GM21515 (cell line): ENCODE data around the gene LACTBL1.
"Not testable (repeated sequence)": the region's sequence is repeated elsewhere in the genome, so short reads cannot be mapped to it uniquely, and the experiment has no call there.

ENCODE experiments used
- ATAC-seq: cut with Tn5 transposase; IDR thresholded peaks from one replicate; pipeline ENCODE4 v1.9.1; 2021; ENCODE audit not compliant: unreplicated experiment

Gene LACTBL1

GRCh38 chr1:22945171-22945570 lies 27.5 kb downstream of the LACTBL1 start:
- not testable (repeated sequence) for ATAC-seq

DNA sequence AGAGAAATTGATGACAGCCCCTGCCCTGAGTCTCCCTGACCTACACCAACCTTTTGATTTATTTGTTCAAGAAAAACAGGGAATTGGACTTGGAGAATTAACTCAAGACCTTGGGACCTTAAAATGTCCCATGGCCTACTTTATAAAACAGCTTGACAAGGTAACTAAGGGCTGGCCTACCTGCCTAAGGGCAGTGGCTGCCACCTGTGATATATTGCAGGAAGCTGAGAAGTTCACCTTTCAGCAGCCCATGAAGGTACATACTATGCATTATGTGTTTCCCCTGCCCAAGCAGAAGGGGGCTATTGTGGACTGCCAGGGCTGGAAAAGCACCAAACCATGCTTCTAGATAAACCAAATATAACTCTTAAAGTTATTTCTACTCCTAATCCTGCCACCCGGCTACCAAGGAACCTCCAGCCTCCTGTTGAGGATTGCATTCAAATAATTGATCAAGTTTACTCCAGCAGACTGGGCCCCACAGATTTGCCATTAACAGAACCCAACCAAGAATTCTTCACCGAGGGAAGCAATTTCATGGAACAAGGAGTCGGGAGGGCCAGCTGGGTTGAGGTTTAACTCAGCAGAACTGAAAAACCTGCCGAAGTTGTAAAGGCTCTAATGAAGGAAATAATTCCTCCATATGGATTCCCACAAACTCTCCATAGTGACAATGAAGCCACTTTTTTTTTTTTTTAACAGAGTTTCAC lies 28.2 kb downstream of the LACTBL1 start:
- ATAC-seq, result no peak

GRCh38 chr1:22941257-22941656 lies 31.4 kb downstream of the LACTBL1 start:
- ATAC-seq, result no peak

DNA sequence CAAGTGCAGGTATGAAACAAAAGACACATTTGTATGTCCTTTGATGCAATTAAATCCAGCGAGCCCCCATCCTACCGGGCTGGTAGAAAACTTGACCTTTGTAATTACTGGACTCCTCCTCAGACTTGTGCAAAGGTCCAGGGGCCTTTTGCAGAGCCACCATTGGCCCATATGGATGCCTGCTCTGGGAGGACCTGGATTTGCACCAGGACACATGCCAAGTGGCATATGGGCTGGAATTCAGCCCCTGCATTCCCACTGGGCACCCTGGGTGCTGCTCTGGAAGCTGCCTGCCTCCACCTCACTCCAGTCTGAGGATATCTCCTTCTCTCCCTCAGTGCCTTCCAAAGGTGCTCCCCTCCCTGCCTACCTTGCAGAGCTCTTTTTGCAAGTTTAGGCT lies 36.0 kb downstream of the LACTBL1 start:
- no peak for ATAC-seq

DNA sequence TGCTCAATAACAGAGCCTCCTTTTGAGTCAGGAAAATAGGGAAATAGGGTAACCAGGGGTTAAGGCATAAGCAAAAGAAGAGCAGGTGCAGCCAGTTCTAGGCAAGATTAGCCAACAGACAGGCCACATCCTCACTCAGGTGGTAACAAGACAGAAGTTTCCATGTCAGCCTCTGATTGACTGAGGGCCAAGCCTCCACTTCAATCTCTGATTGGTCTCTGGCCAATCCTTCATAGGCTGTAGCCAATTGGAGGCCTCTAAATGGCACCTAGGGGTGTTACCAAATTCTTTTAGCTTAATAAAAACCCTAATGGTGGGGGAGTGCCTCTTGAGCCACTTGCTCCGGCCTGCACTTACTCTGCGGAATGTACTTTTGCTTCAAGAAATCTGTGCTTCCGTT lies 37.2 kb downstream of the LACTBL1 start:
- no peak for ATAC-seq

GRCh38 chr1:22932803-22933470 lies 39.7 kb downstream of the LACTBL1 start:
- no peak for ATAC-seq

DNA sequence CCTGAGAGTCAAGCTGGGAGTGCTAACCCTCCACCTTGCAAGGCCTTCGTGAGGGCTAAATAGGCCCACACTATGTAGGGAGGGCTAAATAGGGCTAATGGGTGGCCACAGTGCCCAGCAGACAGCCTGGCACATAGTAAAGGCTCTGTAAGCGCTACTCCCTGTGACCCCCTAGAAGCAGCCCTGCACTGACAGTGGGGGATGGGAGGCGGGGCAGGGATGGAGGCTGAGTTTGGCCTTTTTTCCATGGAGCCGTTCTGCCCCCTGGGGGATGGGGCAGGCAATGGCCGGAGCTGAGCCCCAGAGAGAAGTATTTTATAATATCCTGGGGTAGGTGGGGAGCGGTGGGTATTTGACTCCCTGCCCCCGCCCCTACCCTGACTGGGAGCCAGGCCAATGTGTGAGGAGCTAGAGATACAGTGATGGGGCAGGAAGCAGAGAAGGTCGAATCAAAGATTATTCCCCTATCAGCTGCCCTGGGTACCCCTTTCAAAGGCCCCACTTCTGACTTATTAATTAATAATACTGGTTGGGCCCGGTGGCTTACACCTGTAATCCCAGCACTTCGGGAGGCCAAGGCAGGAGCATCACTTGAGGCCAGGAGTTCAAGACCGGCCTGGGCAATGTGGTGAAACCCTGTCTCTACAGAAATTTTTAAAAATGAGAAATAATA lies 42.3 kb downstream of the LACTBL1 start:
- ATAC-seq, result no peak

GRCh38 chr1:22925111-22925510 lies 47.6 kb downstream of the LACTBL1 start:
- no peak for ATAC-seq

GRCh38 chr1:22922640-22923039 lies 50.0 kb downstream of the LACTBL1 start:
- no peak for ATAC-seq

GRCh38 chr1:22921452-22922126 lies 51.1 kb downstream of the LACTBL1 start:
- no peak for ATAC-seq

- ATAC-seq, result no peak
Measured at GRCh38 chr1:22920734-22921451, 51.8 kb downstream of the LACTBL1 start.

GRCh38 chr1:22920026-22920733 lies 52.5 kb downstream of the LACTBL1 start:
- ATAC-seq, result no peak

GRCh38 chr1:22919341-22920025 lies 53.2 kb downstream of the LACTBL1 start:
- ATAC-seq, result no peak

GRCh38 chr1:22918644-22919043 lies 54.0 kb downstream of the LACTBL1 start:
- no peak for ATAC-seq

GRCh38 chr1:22917989-22918388 lies 54.7 kb downstream of the LACTBL1 start:
- no peak for ATAC-seq

GRCh38 chr1:22916471-22916820 lies 56.2 kb downstream of the LACTBL1 start:
- no peak for ATAC-seq

- no peak for ATAC-seq
Measured at GRCh38 chr1:22915816-22916470, 56.7 kb downstream of the LACTBL1 start.

GRCh38 chr1:22915231-22915630 lies 57.4 kb downstream of the LACTBL1 start:
- no peak for ATAC-seq

GRCh38 chr1:22914633-22915217 lies 57.9 kb downstream of the LACTBL1 start:
- no peak for ATAC-seq
